Mucosa of stomach (tissue), 1 donor: ENCODE measurements around the gene MRPS23.

Source experiments
- H3K27me3 ChIP-seq: one replicate; pipeline ENCODE4 v1.7.0; 2013; ENCODE audit warnings: mild to moderate bottlenecking, low read length; ENCODE audit not compliant: control insufficient read depth, insufficient read depth
- H3K36me3 ChIP-seq: one replicate; pipeline ENCODE4 v1.7.0; 2013; ENCODE audit warnings: low read length; ENCODE audit not compliant: control insufficient read depth, insufficient read depth
- H3K4me1 ChIP-seq: one replicate; pipeline ENCODE4 v1.7.0; 2013; ENCODE audit warnings: mild to moderate bottlenecking, low read length; ENCODE audit not compliant: control insufficient read depth, insufficient read depth
- H3K4me3 ChIP-seq: one replicate; pipeline ENCODE4 v1.7.0; 2013; ENCODE audit warnings: low read length
- H3K9ac ChIP-seq: one replicate; pipeline ENCODE4 v1.7.0; 2013; ENCODE audit warnings: mild to moderate bottlenecking, low read length, moderate library complexity
- H3K9me3 ChIP-seq: one replicate; pipeline ENCODE4 v1.7.0; 2013; ENCODE audit warnings: mild to moderate bottlenecking, low read length, moderate library complexity; ENCODE audit not compliant: control insufficient read depth
- donor health status: Pancreatic carcinoma.

MRPS23 gene

DNA sequence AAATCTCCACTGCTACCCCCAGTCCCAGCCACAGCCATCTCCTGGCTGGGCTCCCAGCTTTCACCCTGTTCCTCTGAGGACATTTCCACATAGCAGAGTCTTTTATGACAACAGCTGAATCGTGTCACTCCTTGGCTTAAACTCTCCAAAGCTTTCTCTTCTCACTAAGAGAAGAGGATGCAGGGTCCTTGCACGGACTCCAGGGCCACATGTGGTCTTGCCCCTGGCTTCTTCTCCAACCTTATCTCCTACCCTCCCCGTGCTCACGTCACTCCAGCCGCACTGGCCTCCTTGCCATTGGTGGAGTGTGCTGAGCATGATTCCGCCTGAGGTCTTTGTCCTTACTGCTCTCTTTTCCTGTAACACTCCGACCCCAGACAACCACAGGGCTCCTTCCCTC, 64.8 kb downstream of the MRPS23 start:
- H3K4me1 ChIP-seq = peaks cover 9% of the 10 kb centered on the region
- peaks cover 8% of the 10 kb centered on the region for H3K27me3 ChIP-seq
- no peak overlapping the region for H3K4me3 ChIP-seq
- no peaks in the 10 kb centered on the region for H3K36me3 ChIP-seq
- H3K9me3 ChIP-seq = no peaks in the 10 kb centered on the region
- H3K9ac ChIP-seq = no peak overlapping the region
